HepG2 (cell line): ENCODE results near the gene IL22RA1. TPM values are rescaled to one million over a fixed set of nuclear protein-coding genes. Genes with fewer than 3 reads are reported as not detected.

Source experiments
- ARID4A ChIP-seq: sonication (generic); formaldehyde crosslinking; IDR thresholded peaks from 2 replicates; pipeline ENCODE4 v1.5.0; 2020; ENCODE audit warnings: mild to moderate bottlenecking, missing genetic modification reagents, borderline replicate concordance
- HNRNPLL ChIP-seq: fragments of 200-400 bp; formaldehyde crosslinking; IDR thresholded peaks from 2 replicates; pipeline ENCODE4 v1.6.1; 2017; ENCODE audit warnings: mild to moderate bottlenecking, low read depth, low read length; ENCODE audit not compliant: poor library complexity, severe bottlenecking
- MXI1 ChIP-seq: IDR thresholded peaks from 3 replicates; pipeline ENCODE4 v1.6.1; 2012; ENCODE audit warnings: low read depth, low read length, inconsistent platforms, borderline replicate concordance
- RXRA ChIP-seq: sonication (generic); formaldehyde crosslinking; IDR thresholded peaks from 2 replicates; pipeline ENCODE4 v1.5.1; 2020; ENCODE audit warnings: missing genetic modification reagents
- SOX6 ChIP-seq, 2 experiments: fragments of 450-650 bp in 1 of 2; sonication (generic) in 1 of 2; formaldehyde crosslinking in 1 of 2; IDR thresholded peaks; 2 replicates each; pipeline versions ENCODE4 v1.4.0 to v1.6.1; 2017 to 2020; ENCODE audit warnings: antibody characterized with exemption in 1 of 2, mild to moderate bottlenecking in 1 of 2, missing genetic modification reagents in 1 of 2
- TOE1 ChIP-seq: sonication (generic); formaldehyde crosslinking; IDR thresholded peaks from 2 replicates; pipeline ENCODE4 v1.4.0; 2020; ENCODE audit warnings: mild to moderate bottlenecking, missing genetic modification reagents
- XBP1 ChIP-seq: sonication (generic); formaldehyde crosslinking; IDR thresholded peaks from 2 replicates; pipeline ENCODE4 v1.5.0; 2020; ENCODE audit warnings: missing genetic modification reagents
- ZFYVE20 ChIP-seq: sonication (generic); formaldehyde crosslinking; IDR thresholded peaks from 2 replicates; pipeline ENCODE4 v1.8.0; 2023; ENCODE audit warnings: low read depth, mild to moderate bottlenecking, moderate library complexity, missing genetic modification reagents, borderline replicate concordance
- ZHX1 ChIP-seq: sonication (generic); formaldehyde crosslinking; IDR thresholded peaks from 2 replicates; pipeline ENCODE4 v1.8.1; 2022; ENCODE audit warnings: low read depth, mild to moderate bottlenecking, missing genetic modification reagents
- ZNF275 ChIP-seq: sonication (generic); formaldehyde crosslinking; IDR thresholded peaks from 2 replicates; pipeline ENCODE4 v1.8.0; 2022; ENCODE audit warnings: missing genetic modification reagents, mild to moderate bottlenecking, inconsistent platforms, borderline replicate concordance
- ZNF510 ChIP-seq: sonication (generic); formaldehyde crosslinking; IDR thresholded peaks from 2 replicates; pipeline ENCODE4 v1.4.0; 2020; ENCODE audit warnings: low read depth, mild to moderate bottlenecking, missing genetic modification reagents
- ZNF530 ChIP-seq: sonication (generic); formaldehyde crosslinking; IDR thresholded peaks from 2 replicates; pipeline ENCODE4 v1.5.0; 2020; ENCODE audit warnings: low read depth, mild to moderate bottlenecking, missing genetic modification reagents
- ZNF770 ChIP-seq: sonication (generic); formaldehyde crosslinking; IDR thresholded peaks from 2 replicates; pipeline ENCODE4 v1.5.0; 2020; ENCODE audit warnings: mild to moderate bottlenecking, missing genetic modification reagents
- polyA plus RNA-seq, 8 experiments: library from polyadenylated mRNA; depleted of rRNA in 3 of 8; stranded (reverse) in 7 of 8; unstranded in 1 of 8; fragments of >200 nt; fragmentation: Illumina TruSeq in 4 of 8; extraction: Trizol in 4 of 8; gene quantifications; 2 replicates each; pipeline versions ENCODE4 v1.2.1 to v1.2.3, GENCODE V29; 2011 to 2016; ENCODE audit warnings: low read depth in 4 of 8, missing spikeins in 1 of 8, mixed read lengths in 1 of 8; ENCODE audit not compliant: insufficient read depth in 1 of 8
- total RNA-seq, 5 experiments: library from RNA; depleted of rRNA; stranded (reverse); fragments of >200 nt; fragmentation: Illumina TruSeq; extraction: Trizol; gene quantifications; 2 replicates each; pipeline ENCODE4 v1.2.3, GENCODE V29; 2016; ENCODE audit warnings: low read depth in 1 of 5
- TF ChIP-seq, protein P1 (sequence below): IDR thresholded peaks from 2 replicates; pipeline ENCODE4 v1.6.1; 2016

Gene IL22RA1
- total and polyA plus RNA-seq, 2 of the 13 experiments (the other 11 are each of a cell fraction or from before 2014, with no cell fraction given) = 4.4 to 10.2 TPM

DNA sequence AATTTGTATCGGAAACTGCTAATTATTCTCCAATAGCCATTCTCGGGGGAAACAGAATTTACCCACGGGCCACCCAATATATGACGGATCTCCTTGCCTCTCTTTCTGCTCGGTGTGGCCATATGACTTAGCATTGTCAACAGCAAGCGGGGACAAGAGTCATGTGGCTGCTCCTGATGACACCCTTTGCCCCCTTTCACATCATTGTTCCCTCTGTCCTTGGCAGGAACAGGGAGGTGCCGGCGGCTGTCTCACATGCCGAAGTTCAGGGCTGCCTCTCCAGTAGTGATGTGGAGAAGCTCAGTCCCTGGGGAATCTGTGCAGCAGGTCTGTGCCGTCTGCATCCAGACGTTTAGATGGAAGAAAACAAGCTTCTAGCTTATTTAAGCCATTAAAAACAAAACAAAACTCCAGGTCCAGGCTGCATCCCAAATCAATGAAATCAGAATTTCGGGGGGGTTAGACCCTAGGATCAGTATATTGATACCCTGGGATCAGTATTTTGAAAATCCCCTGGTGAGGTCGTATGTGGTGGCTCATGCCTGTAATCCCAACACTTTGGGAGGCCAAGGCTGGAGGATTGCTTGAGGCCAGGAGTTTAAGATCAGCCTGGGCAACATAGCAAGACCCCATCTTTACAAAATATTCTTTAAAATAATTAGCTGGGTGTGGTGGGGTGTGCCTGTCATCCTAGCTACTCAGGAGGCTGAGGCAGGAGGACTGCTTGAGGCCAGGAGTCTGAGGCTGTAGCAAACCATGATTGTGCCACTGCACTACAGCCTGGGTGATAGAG is 41.8 kb downstream of the IL22RA1 start (continued):
- no peak for TF ChIP-seq ZHX1
- TF ChIP-seq RXRA (CRISPR knock-in tag) = peak; percentile 44; the same call in 1 of the 2 replicates
- TF ChIP-seq TOE1 = no peak
- TF ChIP-seq ZNF530 = no peak
- no peak for TF ChIP-seq XBP1 (CRISPR knock-in tag)
- TF ChIP-seq ZNF510 (CRISPR knock-in tag) = no peak
- TF ChIP-seq, protein P1, sequence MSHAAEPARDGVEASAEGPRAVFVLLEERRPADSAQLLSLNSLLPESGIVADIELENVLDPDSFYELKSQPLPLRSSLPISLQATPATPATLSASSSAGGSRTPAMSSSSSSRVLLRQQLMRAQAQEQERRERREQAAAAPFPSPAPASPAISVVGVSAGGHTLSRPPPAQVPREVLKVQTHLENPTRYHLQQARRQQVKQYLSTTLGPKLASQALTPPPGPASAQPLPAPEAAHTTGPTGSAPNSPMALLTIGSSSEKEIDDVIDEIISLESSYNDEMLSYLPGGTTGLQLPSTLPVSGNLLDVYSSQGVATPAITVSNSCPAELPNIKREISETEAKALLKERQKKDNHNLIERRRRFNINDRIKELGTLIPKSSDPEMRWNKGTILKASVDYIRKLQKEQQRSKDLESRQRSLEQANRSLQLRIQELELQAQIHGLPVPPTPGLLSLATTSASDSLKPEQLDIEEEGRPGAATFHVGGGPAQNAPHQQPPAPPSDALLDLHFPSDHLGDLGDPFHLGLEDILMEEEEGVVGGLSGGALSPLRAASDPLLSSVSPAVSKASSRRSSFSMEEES (CRISPR knock-in tag) = peak; percentile 90
- peak; percentile 42; the same call in 1 of the 3 replicates for TF ChIP-seq MXI1
- peak; percentile 78; the same call in 1 of the 2 replicates for TF ChIP-seq ZNF770 (CRISPR knock-in tag)
- no peak for TF ChIP-seq ZNF275 (CRISPR knock-in tag)
- no peak for TF ChIP-seq ZFYVE20 (CRISPR knock-in tag)
- peak; percentile 44; the same call in 1 of the 2 replicates for TF ChIP-seq ARID4A (CRISPR knock-in tag)
- TF ChIP-seq SOX6 (IDR thresholded peaks at IDR 0.05) = no peak
- TF ChIP-seq SOX6 (CRISPR knock-in tag; IDR thresholded peaks at IDR 0.05) = peak; percentile 84
- TF ChIP-seq HNRNPLL = no peak
